ENCODE data around the gene CREB1.

The CREB1 gene

GRCh38 chr2:207504513-207505170 is 25.1 kb upstream of the CREB1 start:
- DNase-seq: no peak

GRCh38 chr2:207505171-207505570 is 24.6 kb upstream of the CREB1 start:
- DNase-seq: no peak

GRCh38 chr2:207505728-207506127 is 24.0 kb upstream of the CREB1 start:
- peak in 1 of 2 donors; percentile 26 for DNase-seq

GRCh38 chr2:207506426-207506825 is 23.3 kb upstream of the CREB1 start:
- DNase-seq: no peak

- DNase-seq: no peak
These were observed 19.6 kb upstream of the CREB1 start for GRCh38 chr2:207510148-207510547.

- no peak for DNase-seq
These were observed 17.9 kb upstream of the CREB1 start for GRCh38 chr2:207511851-207512250.

GRCh38 chr2:207512356-207512755 is 17.4 kb upstream of the CREB1 start:
- no peak for DNase-seq

- no peak for DNase-seq
These were observed 16.1 kb upstream of the CREB1 start for GRCh38 chr2:207513551-207514257.

GRCh38 chr2:207514451-207514850 is 15.3 kb upstream of the CREB1 start:
- no peak for DNase-seq

GRCh38 chr2:207515671-207516070 is 14.1 kb upstream of the CREB1 start:
- no peak for DNase-seq

- DNase-seq: no peak
These were observed 13.6 kb upstream of the CREB1 start for GRCh38 chr2:207516206-207516605.

- DNase-seq: no peak
These were observed 6.8 kb upstream of the CREB1 start for GRCh38 chr2:207523005-207523404.

GRCh38 chr2:207525296-207525695 is 4.5 kb upstream of the CREB1 start:
- peak in 1 of 2 donors; percentile 40 for DNase-seq

- DNase-seq: peak; percentile 73 to 84
These were observed 807 bp upstream of the CREB1 start for GRCh38 chr2:207528980-207529329.

GRCh38 chr2:207530160-207531031 is 634 bp downstream of the CREB1 start:
- DNase-seq: peak; percentile 56 to 73

GRCh38 chr2:207531032-207531952 is 1.5 kb downstream of the CREB1 start:
- DNase-seq: peak in 1 of 2 donors; percentile 52

- no peak for DNase-seq
These were observed 2.9 kb downstream of the CREB1 start for GRCh38 chr2:207532676-207533075.

- no peak for DNase-seq
These were observed 3.8 kb downstream of the CREB1 start for GRCh38 chr2:207533461-207534008.

GRCh38 chr2:207534417-207534816 is 4.7 kb downstream of the CREB1 start:
- no peak for DNase-seq

GRCh38 chr2:207539470-207539869 is 9.7 kb downstream of the CREB1 start:
- DNase-seq: no peak

GRCh38 chr2:207540431-207540830 is 10.7 kb downstream of the CREB1 start:
- no peak for DNase-seq

GRCh38 chr2:207541933-207542332 is 12.2 kb downstream of the CREB1 start:
- DNase-seq: no peak

All from CD4-positive, alpha-beta T cell treated with Interferon alpha-2 for 1 hour (primary cell).